A673 (cell line): ENCODE results near the gene HECTD4. TPM values are rescaled to one million over a fixed set of nuclear protein-coding genes. Genes with fewer than 3 reads are reported as not detected.
"Not testable (repeated sequence)": the region's sequence is repeated elsewhere in the genome, so short reads cannot be mapped to it uniquely, and the experiment has no call there.

Source experiments
- BruUV-seq: library from RNA; stranded (reverse); fragments of 400-500 nt; replicated peaks from 2 replicates; lab custom pipeline; 2021; lab: Mats Ljungman, UMichigan
- CTCF ChIA-PET: fragments of 300-600 bp; sonication (Branson Sonifier 250); formaldehyde crosslinking; loops from one replicate; lab custom pipeline; 2022; ENCODE audit warnings: antibody characterized with exemption; lab: Charles Lee
- POLR2A ChIA-PET: fragments of 300-600 bp; sonication (Branson Sonifier 250); formaldehyde crosslinking; loops from one replicate; lab custom pipeline; 2022; ENCODE audit warnings: antibody characterized with exemption; ENCODE audit not compliant: low non-redundant PET; lab: Charles Lee
- DNase-seq: peaks from one replicate; pipeline ENCODE4 v3.0.0-alpha.2; 2015; ENCODE audit warnings: low spot score
- H3K27ac ChIP-seq: fragments of 200-600 bp; sonication (generic); 2 replicates; pipeline ENCODE4 v1.5.1; 2016; ENCODE audit warnings: mixed run types, low read depth, mild to moderate bottlenecking, mixed read lengths, antibody characterized with exemption, low read length; ENCODE audit not compliant: poor library complexity, severe bottlenecking
- H3K27me3 ChIP-seq: fragments of 200-600 bp; sonication (generic); replicated peaks from 2 replicates; pipeline ENCODE4 v1.6.1; 2017; ENCODE audit warnings: mixed run types, low read depth, mild to moderate bottlenecking, mixed read lengths, antibody characterized with exemption, low read length; ENCODE audit not compliant: insufficient read depth, poor library complexity
- H3K36me3 ChIP-seq: fragments of 200-600 bp; sonication (generic); 2 replicates; pipeline ENCODE4 v1.6.1; 2016; ENCODE audit warnings: mixed run types, mild to moderate bottlenecking, mixed read lengths, antibody characterized with exemption, low read length; ENCODE audit not compliant: insufficient read depth, poor library complexity, severe bottlenecking
- H3K4me1 ChIP-seq: fragments of 200-600 bp; sonication (generic); 2 replicates; pipeline ENCODE4 v1.6.1; 2017; ENCODE audit warnings: mixed run types, mild to moderate bottlenecking, mixed read lengths, antibody characterized with exemption, low read length; ENCODE audit not compliant: insufficient read depth, poor library complexity, severe bottlenecking
- H3K4me3 ChIP-seq: fragments of 200-600 bp; sonication (generic); 2 replicates; pipeline ENCODE4 v1.5.1; 2016; ENCODE audit warnings: low read depth, mixed run types, mild to moderate bottlenecking, mixed read lengths, low read length; ENCODE audit not compliant: poor library complexity, severe bottlenecking
- H3K9me3 ChIP-seq: fragments of 200-600 bp; sonication (generic); 2 replicates; pipeline ENCODE4 v1.6.1; 2016; ENCODE audit warnings: mixed run types, low read depth, mild to moderate bottlenecking, mixed read lengths, antibody characterized with exemption, low read length; ENCODE audit not compliant: poor library complexity, severe bottlenecking
- CTCF ChIP-seq: fragments of 300-800, 200-600 bp; sonication (generic); conservative IDR thresholded peaks from 2 replicates; pipeline ENCODE4 v1.5.1; 2017; ENCODE audit warnings: low read depth, mild to moderate bottlenecking, antibody characterized with exemption, low read length, moderate library complexity, mixed read lengths
- EZH2 ChIP-seq: fragments of 200-600 bp; sonication (generic); IDR thresholded peaks from 2 replicates; pipeline ENCODE4 v1.6.1; 2017; ENCODE audit warnings: borderline replicate concordance, low read depth, mild to moderate bottlenecking, mixed read lengths, antibody characterized with exemption, low read length; ENCODE audit not compliant: poor library complexity, severe bottlenecking
- intact Hi-C: fragments of 100-400 bp; cut with micrococcal nuclease; formaldehyde crosslinking; loops from one replicate; pipeline ENCODE4 v1.10.0; 2022; ENCODE audit not compliant: unreplicated experiment
- total RNA-seq: library from RNA; stranded (reverse); gene quantifications from 2 replicates; pipeline ENCODE4 v1.2.3, GENCODE V29; 2021

The HECTD4 gene
- total RNA-seq, 1 experiment from 2014 or later: 52.1 TPM

GRCh38 chr12:112115259-112116045 lies 266.8 kb downstream of the HECTD4 start:
- no TSS peak for BruUV-seq
- no peaks in the 10 kb centered on the region for H3K9me3 ChIP-seq
- intact Hi-C loops: no loop called here
- peaks cover 14% of the 10 kb centered on the region for H3K4me1 ChIP-seq
- no peak overlapping the region for H3K4me3 ChIP-seq
- no peaks in the 10 kb centered on the region for H3K36me3 ChIP-seq
- no peak for DNase-seq
- H3K27ac ChIP-seq: peak overlapping the region; percentile 63
- CTCF ChIA-PET: no interaction called here
- no peaks in the 10 kb centered on the region for H3K27me3 ChIP-seq
- TF ChIP-seq EZH2: no peak
- TF ChIP-seq CTCF: no peak
- POLR2A ChIA-PET: no interaction called here

GRCh38 chr12:112112409-112113133 lies 269.7 kb downstream of the HECTD4 start:
- BruUV-seq: no TSS peak
- POLR2A ChIA-PET: no interaction called here
- CTCF ChIA-PET: interaction anchor here (0.6 kb wide), 1 partner anchor 328 kb away, joined by 3 read pairs; no protein-coding TSS in a partner anchor
- H3K9me3 ChIP-seq: no peaks in the 10 kb centered on the region
- no peak overlapping the region for H3K4me3 ChIP-seq
- H3K36me3 ChIP-seq: no peaks in the 10 kb centered on the region
- no peak for DNase-seq
- TF ChIP-seq EZH2: no peak
- TF ChIP-seq CTCF: no peak
- intact Hi-C loops: no loop called here
- H3K27ac ChIP-seq: no peak overlapping the region
- H3K27me3 ChIP-seq: no peaks in the 10 kb centered on the region
- peaks cover 25% of the 10 kb centered on the region for H3K4me1 ChIP-seq

GRCh38 chr12:112111931-112112330 lies 270.3 kb downstream of the HECTD4 start:
- DNase-seq: peak; percentile 19
- Histone ChIP-seq H3K36me3 (no peaks in the 10 kb centered on the region), H3K4me3 (no peak overlapping the region), H3K27ac (no peak overlapping the region), H3K9me3 (no peaks in the 10 kb centered on the region), H3K4me1 (peaks cover 21% of the 10 kb centered on the region), H3K27me3 (no peaks in the 10 kb centered on the region)
- intact Hi-C loops: no loop called here
- no TSS peak for BruUV-seq
- ChIA-PET CTCF (interaction anchor here (0.7 kb wide), 2 partner anchors 18 to 276 kb away, joined by 6 read pairs; no protein-coding TSS in a partner anchor), POLR2A (no interaction called here)
- TF ChIP-seq CTCF: no peak
- TF ChIP-seq EZH2: no peak

- H3K36me3 ChIP-seq, DNase-seq, H3K27me3 ChIP-seq, H3K4me3 ChIP-seq, H3K27ac ChIP-seq, BruUV-seq, intact Hi-C loops, POLR2A ChIA-PET, H3K9me3 ChIP-seq: not testable (repeated sequence)
- CTCF ChIA-PET: interaction anchor here (0.7 kb wide), 2 partner anchors 19 to 277 kb away, joined by 6 read pairs; no protein-coding TSS in a partner anchor
- peaks cover 18% of the 10 kb centered on the region for H3K4me1 ChIP-seq
Observed at GRCh38 chr12:112110787-112111662, 271.2 kb downstream of the HECTD4 start.
